B cell (primary cell): ENCODE measurements around the gene RAB24. TPM values are rescaled to one million over a fixed set of nuclear protein-coding genes. Genes with fewer than 3 reads are reported as not detected.

Experiments
- ATAC-seq: fragments of 200-7000 bp; cut with Tn5 transposase; one replicate; pipeline ENCODE4 v1.10.0; 2021; ENCODE audit warnings: low read depth, mild to moderate bottlenecking, moderate number of reproducible peaks, moderate library complexity
- CTCF ChIA-PET: fragments of 350-600 bp; sonication (Branson Sonifier 250); formaldehyde crosslinking; loops from one replicate; lab custom pipeline; 2021; ENCODE audit warnings: antibody characterized with exemption, inconsistent platforms; lab: Charles Lee
- POLR2A ChIA-PET: fragments of 350-600 bp; sonication (Branson Sonifier 250); formaldehyde crosslinking; loops from one replicate; lab custom pipeline; 2021; ENCODE audit warnings: antibody characterized with exemption; lab: Charles Lee
- DNase-seq: peaks from one replicate; pipeline ENCODE4 v3.0.0; 2013
- H2AFZ ChIP-seq: 2 replicates; pipeline ENCODE4 v1.6.1; 2012; ENCODE audit warnings: mild to moderate bottlenecking, low read depth, low read length; ENCODE audit not compliant: insufficient read depth, poor library complexity, severe bottlenecking
- H3K27ac ChIP-seq, 2 donors: 1 replicate in 1 of 2; 2 replicates in 1 of 2; pipeline ENCODE4 v1.5.1; 2012 to 2013; ENCODE audit warnings: low read length in 2 of 2, mild to moderate bottlenecking in 2 of 2, moderate library complexity in 1 of 2
- H3K27me3 ChIP-seq, 4 experiments: fragments of 200-600 bp in 1 of 4; sonication (generic) in 1 of 4; replicated peaks in 1 of 4; 1 replicate in 2 of 4; 2 replicates in 2 of 4; pipeline versions ENCODE4 v1.6.1 to v1.7.0; 2013 to 2016; ENCODE audit warnings: low read length in 3 of 4, mild to moderate bottlenecking in 2 of 4, mixed read lengths in 1 of 4, moderate library complexity in 1 of 4; ENCODE audit not compliant: insufficient read depth in 4 of 4, control insufficient read depth in 3 of 4; ENCODE audit errors: control extremely low read depth in 1 of 4
- H3K36me3 ChIP-seq, 2 experiments: replicated peaks in 1 of 2; 1 replicate in 1 of 2; 2 replicates in 1 of 2; pipeline versions ENCODE4 v1.6.1 to v1.7.1; 2013; ENCODE audit warnings: low read length in 1 of 2; ENCODE audit not compliant: insufficient read depth in 2 of 2, control insufficient read depth in 1 of 2; ENCODE audit errors: control extremely low read depth in 1 of 2, extremely low read depth in 1 of 2
- H3K4me1 ChIP-seq, 2 donors: fragments of 200-600 bp in 1 of 2; sonication (generic) in 1 of 2; 1 replicate in 1 of 2; 2 replicates in 1 of 2; pipeline versions ENCODE4 v1.5.1 to v1.6.1; 2013 to 2017; ENCODE audit warnings: low read length in 2 of 2; ENCODE audit not compliant: control insufficient read depth in 2 of 2, insufficient read depth in 2 of 2
- H3K4me2 ChIP-seq: replicated peaks from 2 replicates; pipeline ENCODE3; 2012; ENCODE audit warnings: mild to moderate bottlenecking, low read depth, low read length; ENCODE audit not compliant: poor library complexity, severe bottlenecking
- H3K4me3 ChIP-seq, 5 experiments: fragments of 200-600 bp in 1 of 5; sonication (generic) in 1 of 5; 1 replicate in 3 of 5; 2 replicates in 2 of 5; pipeline versions ENCODE4 v1.5.1 to v1.7.0; 2011 to 2016; ENCODE audit warnings: low read length in 4 of 5, mild to moderate bottlenecking in 4 of 5, low read depth in 2 of 5, control low read depth in 1 of 5, moderate library complexity in 1 of 5; ENCODE audit not compliant: insufficient read depth in 1 of 5; ENCODE audit errors: control extremely low read depth in 1 of 5, extremely low read depth in 1 of 5
- H3K79me2 ChIP-seq: fragments of 200-600 bp; sonication (generic); one replicate; pipeline ENCODE4 v1.6.0; 2016; ENCODE audit warnings: low read length; ENCODE audit not compliant: control insufficient read depth, insufficient read depth
- H3K9ac ChIP-seq: fragments of 200-600 bp; sonication (generic); 2 replicates; pipeline ENCODE4 v1.6.1; 2017; ENCODE audit warnings: mild to moderate bottlenecking, low read length, moderate library complexity
- H3K9me3 ChIP-seq, 3 donors: one replicate each; pipeline versions ENCODE4 v1.6.1 to v1.7.1; 2013; ENCODE audit warnings: low read length in 2 of 3; ENCODE audit not compliant: control insufficient read depth in 2 of 3, insufficient read depth in 1 of 3; ENCODE audit errors: control extremely low read depth in 1 of 3
- H4K20me1 ChIP-seq: 2 replicates; pipeline ENCODE4 v1.6.0; 2012; ENCODE audit warnings: mild to moderate bottlenecking, low read length; ENCODE audit not compliant: insufficient read depth, control insufficient read depth, poor library complexity, severe bottlenecking
- H3K27ac Mint-ChIP-seq: one replicate; pipeline ENCODE4 v1.8.0; 2021; ENCODE audit warnings: mixed read lengths
- H3K27me3 Mint-ChIP-seq: one replicate; pipeline ENCODE4 v1.8.0; 2021; ENCODE audit warnings: mixed read lengths
- H3K4me1 Mint-ChIP-seq: one replicate; pipeline ENCODE4 v1.8.0; 2021; ENCODE audit warnings: mixed read lengths
- H3K4me3 Mint-ChIP-seq: one replicate; pipeline ENCODE4 v1.8.0; 2021; ENCODE audit warnings: mixed read lengths
- H3K9me3 Mint-ChIP-seq: one replicate; pipeline ENCODE4 v1.8.0; 2022; ENCODE audit warnings: mixed read lengths; ENCODE audit not compliant: insufficient read depth
- EZH2 ChIP-seq: IDR thresholded peaks from 2 replicates; pipeline ENCODE4 v1.6.1; 2012; ENCODE audit warnings: borderline replicate concordance, low read depth, mild to moderate bottlenecking, moderate library complexity, low read length; ENCODE audit not compliant: insufficient read depth, poor library complexity, severe bottlenecking
- WGBS: methylation state at CpG from one replicate; pipeline ENCODE4 v1.1.5; 2013; ENCODE audit warnings: missing lambda C conversion rate; ENCODE audit not compliant: insufficient coverage; 5-methylcytosine and 5-hydroxymethylcytosine counted together
- intact Hi-C: fragments of 100-400 bp; cut with micrococcal nuclease; formaldehyde crosslinking; loops from one replicate; pipeline ENCODE4 v1.10.0; 2022
- polyA plus RNA-seq: library from polyadenylated mRNA; depleted of rRNA; stranded (reverse); fragments of >200 nt; gene quantifications from 2 replicates; pipeline ENCODE4 v1.2.3, GENCODE V29; 2012
- total RNA-seq, 2 donors: library from RNA; stranded (reverse); fragments of 120-200 nt in 1 of 2; gene quantifications; 1 replicate in 1 of 2; 2 replicates in 1 of 2; pipeline versions ENCODE4 v1.2.3 to v1.2.4, GENCODE V29; 2013 to 2022
- TF ChIP-seq, protein P1 (sequence below): fragments of 200-600 bp; IDR thresholded peaks from one replicate; pipeline ENCODE4 v1.8.0; 2022; ENCODE audit warnings: antibody characterized with exemption, mild to moderate bottlenecking

Gene RAB24
- total and polyA plus RNA-seq, 2 donors (not counting 1 experiment from before 2014, with no cell fraction given) = 38.3 to 147 TPM

DNA sequence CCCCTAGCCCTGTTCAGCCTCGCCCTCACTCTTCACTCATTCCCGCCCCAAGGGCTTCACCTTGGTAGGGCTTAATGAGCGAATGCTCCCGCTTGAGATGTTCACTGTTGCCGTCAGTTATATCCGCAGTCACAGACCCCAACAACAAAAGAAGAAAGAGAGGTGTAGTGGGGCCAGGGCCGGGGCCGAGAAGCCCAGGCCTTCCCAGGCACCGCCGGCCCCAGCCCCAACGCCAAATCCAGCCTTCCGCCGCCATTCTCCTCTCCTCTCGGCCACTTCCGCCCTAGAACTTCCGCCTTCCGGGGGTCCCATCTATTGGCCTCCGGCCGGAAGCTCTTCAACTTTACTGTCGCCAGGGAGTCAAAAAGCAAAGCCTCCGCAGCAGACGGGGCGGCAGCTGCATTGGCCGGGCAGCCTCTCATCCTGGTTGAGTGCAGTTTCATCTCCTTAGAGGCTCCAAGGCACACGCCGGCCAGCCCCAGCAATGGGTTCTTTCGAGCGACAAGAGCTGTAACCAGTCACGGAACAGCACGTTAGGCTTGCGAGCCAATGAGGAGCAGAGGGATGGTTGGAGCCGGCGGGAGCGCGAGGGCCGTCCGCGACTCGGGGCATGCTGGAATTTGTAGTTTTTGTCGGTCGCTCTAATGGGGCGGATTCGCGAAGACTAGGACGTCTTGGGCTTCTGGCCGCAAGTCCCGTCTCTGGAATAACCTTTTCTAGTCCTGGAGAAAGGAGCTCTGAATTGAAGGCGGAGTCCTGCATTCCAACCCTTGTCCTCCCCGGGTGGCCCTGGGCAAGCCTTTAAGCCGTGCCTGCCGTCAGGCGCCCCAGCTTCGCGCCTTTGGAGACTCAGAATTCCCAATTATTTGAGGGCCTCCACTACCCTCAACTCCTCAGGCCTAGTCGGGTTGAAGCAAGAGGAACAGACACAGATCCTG, 48.1 kb upstream of the RAB24 start, which contains the start of gene LMAN2:
Gene LMAN2 (minus strand): TSS at position 277 of the 938 bp plus-strand sequence. CDS start 21 bp downstream, at position 256.
- no peaks in the 10 kb centered on the region for H3K27me3 ChIP-seq
- H3K4me1 ChIP-seq = peaks cover 32 to 38% of the 10 kb centered on the region in 2 donors
- peak within 1 kb of the TSS; percentile 85 to 97 (median 90) for H3K4me3 ChIP-seq
- peak within 1 kb of the TSS; percentile 96 for H3K4me3 Mint-ChIP-seq
- peak within 1 kb of the TSS; percentile 92 for H2AFZ ChIP-seq
- peaks cover 49% of the 10 kb centered on the region for H3K79me2 ChIP-seq
- peak; percentile 97 for DNase-seq
- intact Hi-C loops = loop anchor here (1.0 to 2.0 kb wide), 5 partner anchors 51 to 249 kb away; partner anchors contain the start of genes B4GALT7, GRK6, NSD1 and TMED9
- H3K4me1 Mint-ChIP-seq = peaks cover 61% of the 10 kb centered on the region
- H4K20me1 ChIP-seq = peaks cover 22% of the 10 kb centered on the region
- ATAC-seq = peak; percentile 99
- POLR2A ChIA-PET = interaction anchor here (0.6 to 1.7 kb wide), 16 partner anchors 10 to 704 kb away, joined by 3 to 14 read pairs (median 3); partner anchors contain the start of genes B4GALT7, GRK6, PRELID1 and RAB24
- CTCF ChIA-PET = interaction anchor here (0.6 to 3.0 kb wide), 15 partner anchors 10 to 159 kb away, joined by 3 to 16 read pairs (median 4); no protein-coding TSS in a partner anchor
- peak within 1 kb of the TSS; percentile 93 for H3K9ac ChIP-seq
- H3K4me2 ChIP-seq = peak within 1 kb of the TSS; percentile 86
- peak within 1 kb of the TSS; percentile 100 for H3K27ac Mint-ChIP-seq
- no peaks in the 10 kb centered on the region for H3K9me3 Mint-ChIP-seq
- H3K27ac ChIP-seq = peak within 1 kb of the TSS; percentile 87 to 93
- TF ChIP-seq, protein P1, sequence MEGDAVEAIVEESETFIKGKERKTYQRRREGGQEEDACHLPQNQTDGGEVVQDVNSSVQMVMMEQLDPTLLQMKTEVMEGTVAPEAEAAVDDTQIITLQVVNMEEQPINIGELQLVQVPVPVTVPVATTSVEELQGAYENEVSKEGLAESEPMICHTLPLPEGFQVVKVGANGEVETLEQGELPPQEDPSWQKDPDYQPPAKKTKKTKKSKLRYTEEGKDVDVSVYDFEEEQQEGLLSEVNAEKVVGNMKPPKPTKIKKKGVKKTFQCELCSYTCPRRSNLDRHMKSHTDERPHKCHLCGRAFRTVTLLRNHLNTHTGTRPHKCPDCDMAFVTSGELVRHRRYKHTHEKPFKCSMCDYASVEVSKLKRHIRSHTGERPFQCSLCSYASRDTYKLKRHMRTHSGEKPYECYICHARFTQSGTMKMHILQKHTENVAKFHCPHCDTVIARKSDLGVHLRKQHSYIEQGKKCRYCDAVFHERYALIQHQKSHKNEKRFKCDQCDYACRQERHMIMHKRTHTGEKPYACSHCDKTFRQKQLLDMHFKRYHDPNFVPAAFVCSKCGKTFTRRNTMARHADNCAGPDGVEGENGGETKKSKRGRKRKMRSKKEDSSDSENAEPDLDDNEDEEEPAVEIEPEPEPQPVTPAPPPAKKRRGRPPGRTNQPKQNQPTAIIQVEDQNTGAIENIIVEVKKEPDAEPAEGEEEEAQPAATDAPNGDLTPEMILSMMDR = no peak
- no peak for TF ChIP-seq EZH2
- H3K9me3 ChIP-seq = no peaks in the 10 kb centered on the region
- 11% methylated on average over 51 of the region's 55 CpGs for WGBS
- H3K36me3 ChIP-seq = peaks cover 5 to 25% of the 10 kb centered on the region in 2 experiments
- no peaks in the 10 kb centered on the region for H3K27me3 Mint-ChIP-seq
